CD4-positive, alpha-beta T cell treated with Interleukin-1 beta for 1 hour (primary cell): ENCODE results near the gene TOGARAM1.

Experiments used
- DNase-seq, 2 donors: peaks; one replicate each; pipeline ENCODE4 v3.0.0-alpha.2; 2020 to 2022

TOGARAM1 gene

GRCh38 chr14:44963044-44963528 lies 1.1 kb downstream of the TOGARAM1 start:
- DNase-seq = no peak

GRCh38 chr14:44963775-44964380 lies 1.9 kb downstream of the TOGARAM1 start:
- DNase-seq = no peak

- DNase-seq = no peak
Observed at GRCh38 chr14:44966601-44967336, 4.8 kb downstream of the TOGARAM1 start.

DNA sequence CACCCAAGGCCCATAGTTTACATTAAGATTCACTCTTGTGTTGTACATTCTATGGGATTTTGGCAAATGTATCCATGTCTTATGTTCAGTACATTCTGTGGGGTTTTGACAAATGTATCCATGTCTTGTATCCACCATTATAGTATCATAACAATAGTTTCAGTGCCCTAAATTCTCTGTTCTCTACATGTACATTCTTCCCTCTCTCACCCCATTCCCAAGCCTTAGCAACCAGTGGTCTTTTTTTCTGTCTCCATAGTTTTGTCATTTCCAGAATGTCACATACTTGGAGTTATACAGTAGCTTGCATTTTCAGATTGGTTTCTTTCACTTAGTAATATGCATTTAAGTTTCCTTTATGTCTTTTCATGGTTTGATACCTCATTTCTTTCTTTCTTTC lies 6.7 kb downstream of the TOGARAM1 start:
- no peak for DNase-seq

- no peak for DNase-seq
Observed at GRCh38 chr14:44970907-44971306, 8.9 kb downstream of the TOGARAM1 start.

DNA sequence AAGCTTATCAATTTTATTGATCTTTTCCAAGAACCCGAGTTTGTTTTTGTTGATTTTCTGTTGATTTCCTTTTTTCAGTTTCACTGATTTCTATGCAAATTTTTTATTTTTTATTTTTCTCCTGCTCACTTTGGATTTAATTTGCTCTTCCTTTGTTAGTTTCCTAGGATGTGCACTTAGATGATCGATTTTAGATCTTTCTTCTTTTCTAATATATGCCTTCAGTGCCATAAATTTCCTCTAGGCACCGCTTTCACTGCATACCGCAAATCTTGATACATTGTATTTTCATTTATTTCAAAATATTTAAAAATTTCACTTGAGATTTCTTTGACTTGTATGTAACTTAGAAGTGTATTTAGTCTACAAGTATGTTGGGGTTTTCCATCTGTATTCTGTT lies 9.5 kb downstream of the TOGARAM1 start:
- no peak for DNase-seq

GRCh38 chr14:44979273-44979672 lies 17.3 kb downstream of the TOGARAM1 start:
- DNase-seq = no peak

- no peak for DNase-seq
Observed at GRCh38 chr14:44979740-44980356, 17.9 kb downstream of the TOGARAM1 start.

GRCh38 chr14:44981198-44981597 lies 19.2 kb downstream of the TOGARAM1 start:
- DNase-seq = no peak

- no peak for DNase-seq
Observed at GRCh38 chr14:44982594-44982993, 20.6 kb downstream of the TOGARAM1 start.

- no peak for DNase-seq
Observed at GRCh38 chr14:44988694-44989093, 26.7 kb downstream of the TOGARAM1 start.

DNA sequence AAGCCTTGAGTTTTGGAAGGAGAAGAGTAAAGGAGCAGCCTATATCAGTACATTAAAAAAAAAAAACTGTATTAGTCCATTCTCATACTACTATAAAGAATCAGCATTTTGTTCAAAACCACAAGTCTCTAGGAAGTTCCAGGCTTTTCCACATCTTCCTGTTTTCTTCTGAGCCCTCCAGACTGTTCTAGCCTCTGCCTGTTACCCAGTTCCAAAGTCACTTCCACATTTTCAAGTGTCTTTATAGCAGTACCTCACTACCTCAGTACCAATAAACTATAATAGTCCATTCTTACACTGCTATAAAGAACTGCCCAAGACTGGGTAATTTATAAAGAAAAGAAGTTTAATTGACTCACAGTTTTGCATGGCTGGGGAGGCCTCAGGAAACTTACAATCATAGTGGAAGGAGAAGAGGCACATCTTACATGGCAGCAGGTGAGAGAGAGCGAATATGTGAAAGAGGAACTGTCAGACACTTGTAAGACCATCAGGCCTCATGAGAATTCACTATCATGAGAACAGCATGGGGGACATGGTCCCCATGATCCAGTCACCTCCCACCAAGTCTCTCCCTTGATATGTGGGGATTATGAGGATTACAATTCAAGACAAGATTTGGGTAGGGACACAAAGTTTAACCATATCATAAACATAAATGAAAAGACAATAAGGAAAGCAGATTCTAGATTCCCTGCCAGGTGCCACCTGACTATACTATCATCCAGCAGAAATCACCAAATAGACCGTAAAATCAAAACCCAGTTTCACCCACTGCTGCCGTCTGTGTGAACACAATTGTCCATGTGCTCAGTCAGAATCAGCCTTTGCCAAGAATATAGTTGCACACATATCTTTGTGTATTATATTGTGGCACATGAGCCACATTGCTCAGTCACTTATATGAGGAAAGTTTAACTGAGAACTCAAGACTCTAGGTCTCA lies 27.8 kb downstream of the TOGARAM1 start:
- DNase-seq = no peak

GRCh38 chr14:44990533-44990932 lies 28.5 kb downstream of the TOGARAM1 start:
- DNase-seq = no peak

DNA sequence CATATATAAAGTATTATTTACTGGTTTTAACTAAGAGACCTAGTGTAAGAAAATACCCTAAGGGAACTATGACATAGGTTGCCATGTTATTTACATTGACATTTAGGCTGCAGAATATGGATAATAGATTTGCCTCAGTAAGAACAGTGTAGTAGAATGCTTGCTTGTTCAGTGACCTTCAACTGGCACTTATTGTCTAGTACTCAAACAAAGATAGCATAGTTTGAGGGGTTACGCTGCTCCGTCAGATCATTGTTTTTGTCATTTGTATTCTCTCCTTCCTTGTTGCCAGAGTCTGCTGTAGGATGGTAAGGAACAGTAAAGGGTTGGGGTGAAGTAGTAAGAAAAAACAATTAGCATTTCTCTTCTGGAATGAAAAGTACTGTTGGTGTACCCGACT lies 33.2 kb downstream of the TOGARAM1 start:
- DNase-seq = no peak

GRCh38 chr14:44995770-44996294 lies 33.8 kb downstream of the TOGARAM1 start:
- no peak for DNase-seq

DNA sequence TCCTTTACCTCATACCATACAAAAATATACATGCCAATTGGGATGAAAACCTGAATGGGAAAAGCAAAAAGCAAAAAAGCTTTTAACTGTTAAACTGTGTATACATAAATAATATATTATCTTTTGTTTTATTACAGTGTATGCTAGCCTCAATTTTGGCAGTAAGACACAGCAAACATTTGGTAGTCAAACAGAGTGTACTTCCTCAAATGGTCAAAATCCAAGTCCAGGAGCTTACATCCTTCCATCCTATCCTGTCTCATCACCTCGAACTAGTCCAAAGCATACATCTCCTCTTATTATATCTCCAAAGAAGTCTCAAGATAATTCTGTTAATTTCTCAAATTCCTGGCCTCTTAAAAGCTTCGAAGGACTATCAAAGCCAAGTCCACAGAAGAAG lies 41.9 kb downstream of the TOGARAM1 start:
- DNase-seq = no peak

- no peak for DNase-seq
Observed at GRCh38 chr14:45015133-45015532, 53.1 kb downstream of the TOGARAM1 start.

DNA sequence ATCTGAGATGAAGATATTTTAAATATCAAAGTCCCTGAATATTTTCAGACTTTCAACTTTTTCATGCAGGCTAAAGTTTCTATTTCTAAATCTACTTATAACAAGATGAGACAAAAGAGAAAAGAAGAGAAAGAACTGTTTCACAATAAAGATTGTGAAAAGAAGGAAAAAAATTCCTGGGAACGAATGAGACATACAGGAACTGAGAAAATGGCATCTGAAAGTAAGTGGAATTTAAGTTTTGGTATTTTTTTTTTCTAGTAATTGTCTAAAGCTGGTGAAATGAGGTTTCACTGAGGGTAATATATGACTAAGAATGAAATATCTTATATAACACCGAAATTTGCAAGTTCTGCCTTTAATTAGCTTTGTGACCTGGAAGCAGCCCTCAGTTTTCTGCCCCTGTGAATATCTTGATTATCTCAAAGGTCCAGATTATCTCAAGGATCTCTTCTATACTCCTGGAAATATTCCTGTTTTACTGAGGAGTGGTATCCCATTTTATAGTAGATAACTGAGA lies 66.2 kb downstream of the TOGARAM1 start:
- DNase-seq = no peak

DNA sequence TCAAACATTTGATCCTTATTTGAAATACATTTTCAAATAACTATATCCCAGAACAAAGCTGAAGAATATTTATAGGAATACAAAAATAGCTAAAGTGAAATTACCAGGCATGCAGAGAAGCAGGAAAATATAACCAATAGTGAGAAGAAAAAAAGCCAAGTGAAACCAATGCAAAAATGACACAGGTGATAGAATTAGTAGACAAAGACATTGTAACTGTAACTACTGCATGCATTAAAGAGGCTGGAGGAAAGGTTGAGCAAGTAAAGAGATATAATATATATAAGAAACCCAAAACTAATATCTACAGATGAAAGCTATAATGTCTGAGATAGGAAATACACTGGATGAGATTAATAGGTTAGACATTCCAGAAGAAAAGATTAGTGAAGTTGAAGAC lies 72.7 kb downstream of the TOGARAM1 start:
- no peak for DNase-seq

GRCh38 chr14:45038256-45038655 lies 76.3 kb downstream of the TOGARAM1 start:
- no peak for DNase-seq

DNA sequence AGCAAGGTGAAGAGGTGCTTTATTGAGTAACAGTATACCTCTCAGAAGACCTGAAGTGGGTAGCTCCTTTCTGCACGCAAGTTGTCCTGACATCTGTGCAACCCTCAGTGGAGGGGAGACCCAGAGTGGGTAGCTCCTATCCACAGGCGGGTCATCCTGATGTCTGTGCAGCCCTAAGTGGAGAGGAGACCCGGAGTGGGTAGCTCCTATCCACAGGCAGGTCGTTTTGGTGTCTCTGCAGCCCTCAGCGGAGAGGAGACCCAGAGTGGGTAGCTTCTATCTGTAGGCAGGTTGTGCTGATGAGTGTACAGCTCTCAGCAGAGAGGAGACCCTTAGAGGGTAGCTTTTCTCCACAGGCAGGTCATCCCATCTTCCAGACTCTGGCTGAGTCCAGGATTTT lies 76.9 kb downstream of the TOGARAM1 start:
- no peak for DNase-seq

DNA sequence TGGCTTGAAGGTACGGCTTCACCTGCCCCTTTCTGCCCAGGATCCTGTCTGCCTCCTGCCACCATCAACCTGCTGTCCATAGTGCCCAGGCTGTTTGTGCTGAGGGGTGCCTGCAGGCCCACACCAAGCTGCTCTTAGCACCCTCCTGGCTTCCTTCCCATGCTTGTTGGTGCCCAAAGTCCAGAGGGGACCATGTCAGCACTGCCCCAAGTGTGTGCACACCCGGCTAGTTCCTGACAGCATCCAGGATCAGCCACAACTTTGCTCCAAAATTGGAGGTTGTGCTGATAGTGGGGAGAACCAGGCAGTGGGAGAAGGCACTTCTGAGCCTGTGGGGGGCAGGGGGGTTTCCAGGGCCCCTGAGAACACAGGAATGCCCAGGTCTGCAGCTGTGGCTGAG lies 77.4 kb downstream of the TOGARAM1 start:
- DNase-seq = no peak

- no peak for DNase-seq
Observed at GRCh38 chr14:45041641-45042040, 79.7 kb downstream of the TOGARAM1 start.
